Epithelial cell of umbilical artery (primary cell): Measurements from ENCODE around the gene PHF11. TPM values are rescaled to one million over a fixed set of nuclear protein-coding genes. Genes with fewer than 3 reads are reported as not detected.

Experiments
- total RNA-seq: library from RNA; depleted of rRNA; stranded (reverse); fragments of >200 nt; gene quantifications from 2 replicates; pipeline ENCODE4 v1.2.3, GENCODE V29; 2014

PHF11 gene
- 10.4 and 21.4 TPM in 2 replicates for total RNA-seq

DNA sequence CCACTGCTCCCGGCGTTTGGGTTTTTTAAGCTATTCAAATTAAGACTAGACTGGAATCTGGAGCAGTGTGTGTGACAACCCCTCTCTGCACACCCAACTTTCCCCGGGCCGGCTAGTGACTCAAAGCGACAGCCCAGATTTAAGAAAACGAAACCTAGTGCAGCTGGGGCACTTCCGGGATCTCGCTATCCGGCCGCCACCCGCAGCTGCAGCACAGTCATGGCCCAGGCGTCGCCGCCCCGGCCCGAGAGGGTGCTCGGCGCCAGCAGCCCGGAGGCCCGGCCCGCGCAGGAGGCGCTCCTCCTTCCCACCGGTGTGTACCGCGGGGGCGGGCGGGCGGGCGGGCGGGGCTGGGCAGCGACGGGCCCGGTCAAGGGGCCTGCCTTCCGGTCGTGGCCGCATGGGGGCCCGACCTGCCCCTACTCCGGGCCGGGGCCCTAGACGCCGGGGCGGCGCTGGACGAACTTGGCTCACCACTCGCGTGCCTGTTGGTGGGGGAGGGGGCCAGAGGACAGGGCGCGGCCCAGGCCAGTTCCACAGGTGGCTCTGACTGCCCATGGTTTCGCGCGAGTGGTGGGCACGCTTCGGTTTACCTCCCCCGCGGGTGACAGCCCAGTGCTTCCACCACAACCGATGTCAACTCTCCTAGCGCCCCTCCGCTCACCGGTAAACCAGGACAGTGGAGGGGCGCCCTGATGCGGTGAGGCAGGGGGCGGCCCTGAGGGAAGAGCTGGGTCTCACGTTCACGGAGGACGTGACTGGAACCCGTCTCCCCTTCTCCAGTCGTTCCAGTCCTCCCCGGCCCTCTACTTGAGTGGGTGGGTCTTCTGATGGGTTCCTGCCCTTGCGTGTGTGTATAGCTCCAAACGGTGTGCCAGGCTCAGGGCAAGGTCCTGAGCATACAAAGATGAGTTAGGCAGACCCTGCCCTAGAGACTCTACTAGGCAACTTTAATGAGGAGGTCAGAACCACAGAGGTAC, at the start of gene PHF11:
Gene PHF11, plus strand, starts transcription at position 171 of the 980 bp plus-strand sequence. Its CDS starts 49 bp downstream, at position 220.

Other genes starting within 250 kb of the PHF11 start
- 2.9 and 4.4 TPM in 2 replicates for gene CDADC1, start 248.0 kb upstream of the PHF11 start, total RNA-seq
- 5.8 and 10.4 TPM in 2 replicates for gene CAB39L, start 51.9 kb upstream of the PHF11 start, total RNA-seq
- 1.9 and 3.8 TPM in 2 replicates for gene SETDB2, start 51.7 kb upstream of the PHF11 start, total RNA-seq
- 17.5 and 22.8 TPM in 2 replicates for gene RCBTB1, start 89.6 kb downstream of the PHF11 start, total RNA-seq
- gene ARL11, start 132.6 kb downstream of the PHF11 start, total RNA-seq = 0.30 and 0.32 TPM in 2 replicates
- 135 and 143 TPM in 2 replicates for gene EBPL, start 195.5 kb downstream of the PHF11 start, total RNA-seq